ENCODE data around the gene ZYX. TPM values are rescaled to one million over a fixed set of nuclear protein-coding genes. Genes with fewer than 3 reads are reported as not detected.
"Not testable (repeated sequence)": the region's sequence is repeated elsewhere in the genome, so short reads cannot be mapped to it uniquely, and the experiment has no call there.

ZYX gene
- total and polyA plus RNA-seq, 2 of the 13 experiments (the other 11 are each of a cell fraction or from before 2014, with no cell fraction given): 9.9 to 13.7 TPM

DNA sequence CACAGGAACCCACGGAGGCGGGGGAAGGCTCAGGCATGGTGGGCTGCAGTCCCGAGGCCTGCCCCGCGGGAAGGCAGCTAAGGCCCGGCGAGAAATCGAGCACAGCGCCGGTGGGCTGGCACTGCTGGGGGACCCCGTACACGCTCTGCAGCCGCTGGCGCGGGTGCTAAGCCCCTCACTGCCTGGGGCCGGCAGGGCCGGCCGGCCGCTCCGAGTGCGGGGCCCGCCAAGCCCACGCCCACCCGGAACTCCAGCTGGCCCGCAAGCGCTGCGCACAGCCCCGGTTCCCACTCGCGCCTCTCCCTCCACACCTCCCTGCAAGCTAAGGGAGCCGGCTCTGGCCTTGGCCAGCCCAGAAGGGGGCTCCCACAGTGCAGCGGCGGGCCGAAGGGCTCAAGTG lies 43.3 kb downstream of the ZYX start:
- CTCF ChIA-PET (ENCODE audit: low intra/inter-chr PET ratio, low total read pairs); H2AFZ ChIP-seq (ENCODE audit: low read length); in situ Hi-C loops (cut with HindIII; ENCODE audit: extremely low pct_ligation_motif_present, low pct_unique_long_range_greater_than_20kb); H3K9me3 ChIP-seq (ENCODE audit: low read length); ATAC-seq; POLR2A ChIA-PET; H4K20me1 ChIP-seq (ENCODE audit: insufficient read depth, low read length); DNase-seq (ENCODE audit: low spot score); H3K4me2 ChIP-seq (ENCODE audit: low read depth, low read length); H3K36me3 ChIP-seq (replicated peaks in 1 of 2; ENCODE audit: control insufficient read depth in 1 of 2, insufficient read depth in 2 of 2, low read length in 2 of 2); H3K27me3 ChIP-seq (ENCODE audit: control insufficient read depth in 1 of 2, insufficient read depth in 2 of 2, low read length in 2 of 2); intact Hi-C loops (cut with micrococcal nuclease; ENCODE audit: unreplicated experiment); H3K4me3 ChIP-seq (replicated peaks in 1 of 3; ENCODE audit: insufficient read depth in 1 of 3, low read depth in 2 of 3, low read length in 3 of 3); H3K4me1 ChIP-seq (ENCODE audit: insufficient read depth, low read length); H3K27ac ChIP-seq (ENCODE audit: extremely low read length, insufficient read depth, low read length); BruUV-seq (replicated peaks); FAIRE-seq; H3K9ac ChIP-seq (ENCODE audit: insufficient read depth, low read depth, low read length); H3K79me2 ChIP-seq (ENCODE audit: insufficient read depth, low read length): not testable (repeated sequence)
- WGBS (ENCODE audit: low lambda C conversion rate): 87% methylated on average over 10 of the region's 34 CpGs

DNA sequence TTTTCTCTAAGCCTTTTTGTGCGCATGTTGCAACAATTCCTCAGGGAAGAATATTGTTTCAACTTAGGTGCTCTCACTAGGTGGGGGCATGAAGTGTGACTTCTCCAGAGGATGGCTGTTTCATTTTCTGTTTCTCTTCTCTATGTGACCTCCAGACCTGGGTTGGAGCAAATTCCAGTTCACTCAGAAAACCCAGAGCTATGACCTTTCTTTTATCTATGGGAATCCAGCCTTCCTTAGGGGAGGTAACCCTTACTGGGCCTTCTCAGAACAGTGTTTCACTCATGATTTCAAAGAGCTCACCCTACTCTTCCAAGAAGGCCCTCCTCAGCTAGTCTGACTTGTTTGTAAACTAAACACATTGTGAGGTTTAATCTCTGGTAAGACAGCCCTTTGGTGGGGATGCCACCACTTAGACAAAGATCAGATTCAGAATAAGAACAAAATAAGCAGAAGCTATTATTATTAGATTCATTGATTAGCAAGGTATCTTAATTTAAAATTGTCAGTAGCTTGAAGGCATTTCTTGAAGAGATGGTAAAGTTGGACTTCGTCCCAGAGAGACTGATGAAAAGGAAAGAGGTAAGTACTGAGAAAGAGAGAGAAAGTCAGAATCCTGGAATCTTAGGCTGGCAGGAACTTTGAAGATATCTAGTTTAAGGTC lies 45.5 kb downstream of the ZYX start:
- ChIA-PET POLR2A (no interaction called here), CTCF (ENCODE audit: low intra/inter-chr PET ratio, low total read pairs) (no interaction called here)
- Histone ChIP-seq H3K27me3 (ENCODE audit: control insufficient read depth in 1 of 2, insufficient read depth in 2 of 2, low read length in 2 of 2) (no peaks in the 10 kb centered on the region), H3K9me3 (ENCODE audit: low read length) (no peaks in the 10 kb centered on the region), H3K27ac (ENCODE audit: extremely low read length, insufficient read depth, low read length) (no peak overlapping the region), H4K20me1 (ENCODE audit: insufficient read depth, low read length) (no peaks in the 10 kb centered on the region), H2AFZ (ENCODE audit: low read length) (no peak overlapping the region), H3K36me3 (replicated peaks in 1 of 2; ENCODE audit: control insufficient read depth in 1 of 2, insufficient read depth in 2 of 2, low read length in 2 of 2) (no peaks in the 10 kb centered on the region), H3K79me2 (ENCODE audit: insufficient read depth, low read length) (no peaks in the 10 kb centered on the region), H3K4me1 (ENCODE audit: insufficient read depth, low read length) (no peaks in the 10 kb centered on the region), H3K4me3 (replicated peaks in 1 of 3; ENCODE audit: insufficient read depth in 1 of 3, low read depth in 2 of 3, low read length in 3 of 3) (no peak overlapping the region), H3K4me2 (ENCODE audit: low read depth, low read length) (no peak overlapping the region), H3K9ac (ENCODE audit: insufficient read depth, low read depth, low read length) (no peak overlapping the region)
- DNase-seq (ENCODE audit: low spot score) (no peak), ATAC-seq (no peak), FAIRE-seq (no peak)
- BruUV-seq (replicated peaks): no TSS peak
- in situ Hi-C loops (cut with HindIII; ENCODE audit: extremely low pct_ligation_motif_present, low pct_unique_long_range_greater_than_20kb) (no loop called here), intact Hi-C loops (cut with micrococcal nuclease; ENCODE audit: unreplicated experiment) (no loop called here)
- WGBS (ENCODE audit: low lambda C conversion rate): 57% methylated on average over 2 of the region's 2 CpGs
- TF ChIP-seq PRPF4 (IDR thresholded peaks at IDR 0.05; ENCODE audit: low read depth, low read length, poor library complexity, severe bottlenecking) (no peak), NCOA5 (CRISPR knock-in tag; IDR thresholded peaks at IDR 0.05) (no peak), SIX1 (CRISPR knock-in tag; IDR thresholded peaks at IDR 0.05; ENCODE audit: borderline replicate concordance) (no peak), SMAD1 (CRISPR knock-in tag; IDR thresholded peaks at IDR 0.05; ENCODE audit: borderline replicate concordance, low read depth) (no peak), ZNF644 (CRISPR knock-in tag; IDR thresholded peaks at IDR 0.05; ENCODE audit: low read depth) (no peak)
- TF ChIP-seq, protein P1, sequence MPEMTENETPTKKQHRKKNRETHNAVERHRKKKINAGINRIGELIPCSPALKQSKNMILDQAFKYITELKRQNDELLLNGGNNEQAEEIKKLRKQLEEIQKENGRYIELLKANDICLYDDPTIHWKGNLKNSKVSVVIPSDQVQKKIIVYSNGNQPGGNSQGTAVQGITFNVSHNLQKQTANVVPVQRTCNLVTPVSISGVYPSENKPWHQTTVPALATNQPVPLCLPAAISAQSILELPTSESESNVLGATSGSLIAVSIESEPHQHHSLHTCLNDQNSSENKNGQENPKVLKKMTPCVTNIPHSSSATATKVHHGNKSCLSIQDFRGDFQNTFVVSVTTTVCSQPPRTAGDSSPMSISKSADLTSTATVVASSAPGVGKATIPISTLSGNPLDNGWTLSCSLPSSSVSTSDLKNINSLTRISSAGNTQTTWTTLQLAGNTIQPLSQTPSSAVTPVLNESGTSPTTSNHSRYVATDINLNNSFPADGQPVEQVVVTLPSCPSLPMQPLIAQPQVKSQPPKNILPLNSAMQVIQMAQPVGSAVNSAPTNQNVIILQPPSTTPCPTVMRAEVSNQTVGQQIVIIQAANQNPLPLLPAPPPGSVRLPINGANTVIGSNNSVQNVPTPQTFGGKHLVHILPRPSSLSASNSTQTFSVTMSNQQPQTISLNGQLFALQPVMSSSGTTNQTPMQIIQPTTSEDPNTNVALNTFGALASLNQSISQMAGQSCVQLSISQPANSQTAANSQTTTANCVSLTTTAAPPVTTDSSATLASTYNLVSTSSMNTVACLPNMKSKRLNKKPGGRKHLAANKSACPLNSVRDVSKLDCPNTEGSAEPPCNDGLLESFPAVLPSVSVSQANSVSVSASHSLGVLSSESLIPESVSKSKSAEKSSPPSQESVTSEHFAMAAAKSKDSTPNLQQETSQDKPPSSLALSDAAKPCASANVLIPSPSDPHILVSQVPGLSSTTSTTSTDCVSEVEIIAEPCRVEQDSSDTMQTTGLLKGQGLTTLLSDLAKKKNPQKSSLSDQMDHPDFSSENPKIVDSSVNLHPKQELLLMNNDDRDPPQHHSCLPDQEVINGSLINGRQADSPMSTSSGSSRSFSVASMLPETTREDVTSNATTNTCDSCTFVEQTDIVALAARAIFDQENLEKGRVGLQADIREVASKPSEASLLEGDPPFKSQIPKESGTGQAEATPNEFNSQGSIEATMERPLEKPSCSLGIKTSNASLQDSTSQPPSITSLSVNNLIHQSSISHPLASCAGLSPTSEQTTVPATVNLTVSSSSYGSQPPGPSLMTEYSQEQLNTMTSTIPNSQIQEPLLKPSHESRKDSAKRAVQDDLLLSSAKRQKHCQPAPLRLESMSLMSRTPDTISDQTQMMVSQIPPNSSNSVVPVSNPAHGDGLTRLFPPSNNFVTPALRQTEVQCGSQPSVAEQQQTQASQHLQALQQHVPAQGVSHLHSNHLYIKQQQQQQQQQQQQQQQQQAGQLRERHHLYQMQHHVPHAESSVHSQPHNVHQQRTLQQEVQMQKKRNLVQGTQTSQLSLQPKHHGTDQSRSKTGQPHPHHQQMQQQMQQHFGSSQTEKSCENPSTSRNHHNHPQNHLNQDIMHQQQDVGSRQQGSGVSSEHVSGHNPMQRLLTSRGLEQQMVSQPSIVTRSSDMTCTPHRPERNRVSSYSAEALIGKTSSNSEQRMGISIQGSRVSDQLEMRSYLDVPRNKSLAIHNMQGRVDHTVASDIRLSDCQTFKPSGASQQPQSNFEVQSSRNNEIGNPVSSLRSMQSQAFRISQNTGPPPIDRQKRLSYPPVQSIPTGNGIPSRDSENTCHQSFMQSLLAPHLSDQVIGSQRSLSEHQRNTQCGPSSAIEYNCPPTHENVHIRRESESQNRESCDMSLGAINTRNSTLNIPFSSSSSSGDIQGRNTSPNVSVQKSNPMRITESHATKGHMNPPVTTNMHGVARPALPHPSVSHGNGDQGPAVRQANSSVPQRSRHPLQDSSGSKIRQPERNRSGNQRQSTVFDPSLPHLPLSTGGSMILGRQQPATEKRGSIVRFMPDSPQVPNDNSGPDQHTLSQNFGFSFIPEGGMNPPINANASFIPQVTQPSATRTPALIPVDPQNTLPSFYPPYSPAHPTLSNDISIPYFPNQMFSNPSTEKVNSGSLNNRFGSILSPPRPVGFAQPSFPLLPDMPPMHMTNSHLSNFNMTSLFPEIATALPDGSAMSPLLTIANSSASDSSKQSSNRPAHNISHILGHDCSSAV (CRISPR knock-in tag; IDR thresholded peaks at IDR 0.05; ENCODE audit: borderline replicate concordance): no peak
- TF ChIP-seq, protein P2, sequence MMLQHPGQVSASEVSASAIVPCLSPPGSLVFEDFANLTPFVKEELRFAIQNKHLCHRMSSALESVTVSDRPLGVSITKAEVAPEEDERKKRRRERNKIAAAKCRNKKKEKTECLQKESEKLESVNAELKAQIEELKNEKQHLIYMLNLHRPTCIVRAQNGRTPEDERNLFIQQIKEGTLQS (CRISPR knock-in tag; IDR thresholded peaks at IDR 0.05): no peak
- TF ChIP-seq, protein P3, sequence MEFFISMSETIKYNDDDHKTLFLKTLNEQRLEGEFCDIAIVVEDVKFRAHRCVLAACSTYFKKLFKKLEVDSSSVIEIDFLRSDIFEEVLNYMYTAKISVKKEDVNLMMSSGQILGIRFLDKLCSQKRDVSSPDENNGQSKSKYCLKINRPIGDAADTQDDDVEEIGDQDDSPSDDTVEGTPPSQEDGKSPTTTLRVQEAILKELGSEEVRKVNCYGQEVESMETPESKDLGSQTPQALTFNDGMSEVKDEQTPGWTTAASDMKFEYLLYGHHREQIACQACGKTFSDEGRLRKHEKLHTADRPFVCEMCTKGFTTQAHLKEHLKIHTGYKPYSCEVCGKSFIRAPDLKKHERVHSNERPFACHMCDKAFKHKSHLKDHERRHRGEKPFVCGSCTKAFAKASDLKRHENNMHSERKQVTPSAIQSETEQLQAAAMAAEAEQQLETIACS (CRISPR knock-in tag; IDR thresholded peaks at IDR 0.05): no peak

Measured in HepG2 (cell line).